Kidney (tissue), 14 donors: ENCODE data around the gene RIC8B. TPM values are rescaled to one million over a fixed set of nuclear protein-coding genes. Genes with fewer than 3 reads are reported as not detected.

ENCODE experiments used
- DNase-seq, 5 donors: peaks; one replicate each; pipeline ENCODE4 v3.0.0-alpha.2; 2013 to 2020
- FAIRE-seq: peaks from 2 replicates; lab custom pipeline; 2012; peaks lifted over from hg19 to GRCh38; lab: Jason Lieb, UNC
- H3K27ac ChIP-seq, 2 donors: one replicate each; pipeline ENCODE4 v1.7.0; 2013; ENCODE audit warnings: low read depth in 2 of 2, low read length in 2 of 2, inconsistent platforms in 1 of 2
- H3K27me3 ChIP-seq: one replicate; pipeline ENCODE4 v1.7.1; 2013; ENCODE audit warnings: low read length, inconsistent platforms; ENCODE audit not compliant: control insufficient read depth, insufficient read depth
- H3K36me3 ChIP-seq, 3 donors: one replicate each; pipeline versions ENCODE4 v1.7.0 to v1.7.1; 2013; ENCODE audit warnings: low read length in 3 of 3, control low read depth in 1 of 3, inconsistent platforms in 1 of 3; ENCODE audit not compliant: insufficient read depth in 3 of 3, control insufficient read depth in 2 of 3
- H3K4me1 ChIP-seq, 3 donors: one replicate each; pipeline versions ENCODE4 v1.7.0 to v1.7.1; 2013; ENCODE audit warnings: low read length in 3 of 3, inconsistent platforms in 1 of 3, low read depth in 1 of 3; ENCODE audit not compliant: control insufficient read depth in 2 of 3, insufficient read depth in 2 of 3
- H3K4me3 ChIP-seq, 3 donors: one replicate each; pipeline versions ENCODE4 v1.7.0 to v1.8.1; 2013; ENCODE audit warnings: low read length in 3 of 3, control low read depth in 1 of 3, inconsistent platforms in 1 of 3
- H3K9ac ChIP-seq, 3 donors: one replicate each; pipeline versions ENCODE4 v1.7.0 to v1.7.1; 2013; ENCODE audit warnings: low read length in 3 of 3, control low read depth in 1 of 3, inconsistent platforms in 1 of 3
- H3K9me3 ChIP-seq, 3 donors: one replicate each; pipeline versions ENCODE4 v1.7.0 to v1.7.1; 2013; ENCODE audit warnings: low read length in 3 of 3, control low read depth in 1 of 3, inconsistent platforms in 1 of 3; ENCODE audit not compliant: control insufficient read depth in 2 of 3, insufficient read depth in 1 of 3
- CTCF ChIP-seq: IDR thresholded peaks from 3 replicates; pipeline ENCODE4 v1.5.1; 2012; ENCODE audit warnings: mild to moderate bottlenecking, moderate library complexity, borderline replicate concordance; ENCODE audit not compliant: insufficient read depth; ENCODE audit errors: extremely low read depth
- intact Hi-C: fragments of 100-400 bp; cut with DNase I; formaldehyde crosslinking; loops from one replicate; pipeline ENCODE4 v1.11.1; 2022
- polyA plus RNA-seq: library from polyadenylated mRNA; stranded (reverse); fragments of 350-450 nt; fragmentation: Illumina TruSeq; extraction: RNeasy Lipid Tissue Mini Kit (QIAGEN cat#74804); gene quantifications from one replicate; pipeline ENCODE4 v1.2.3, GENCODE V29; 2014; ENCODE audit warnings: low read depth, low replicate concordance; ENCODE audit not compliant: insufficient read depth
- total RNA-seq: library from RNA; stranded (reverse); fragmentation: NEBNext Ultra II Directional; extraction: Animal tissue kit (Norgen Biotek cat#: 25700); gene quantifications from one replicate; pipeline ENCODE4 v1.2.1, GENCODE V29; 2021
- donor health status: control.
- donor health status: control.
- donor health status: control.
- donor health status: control.
- donor health status: control.
- donor health status: DM: yes; HTN: yes; CAD: no.
- donor health status: Normal renal cell carcinoma (clear cell type).

The RIC8B gene
- total and polyA plus RNA-seq, 2 donors from 2014 or later: 7.7 to 18.0 TPM

- H3K9ac ChIP-seq: peak overlapping the region in 1 of 3 donors; percentile 7
- H3K27ac ChIP-seq: no peak overlapping the region
Observed at GRCh38 chr12:106764220-106764619, 10.3 kb upstream of the RIC8B start.

GRCh38 chr12:106764738-106765137 lies 9.7 kb upstream of the RIC8B start:
- H3K27me3 ChIP-seq: no peaks in the 10 kb centered on the region
- no peaks in the 10 kb centered on the region for H3K9me3 ChIP-seq
- no peak overlapping the region for H3K4me3 ChIP-seq
- intact Hi-C loops: no loop called here
- peak overlapping the region in 1 of 3 donors; percentile 7 for H3K9ac ChIP-seq
- no peak for FAIRE-seq
- H3K4me1 ChIP-seq: peaks cover 3 to 36% (median 25%) of the 10 kb centered on the region in 3 donors
- H3K27ac ChIP-seq: no peak overlapping the region
- TF ChIP-seq CTCF: peak; percentile 29
- DNase-seq: no peak
- no peaks in the 10 kb centered on the region for H3K36me3 ChIP-seq

More at GRCh38 chr12:106764220-106764619, 10.3 kb upstream of the RIC8B start:
- H3K9me3 ChIP-seq: no peaks in the 10 kb centered on the region
- intact Hi-C loops: no loop called here
- peaks cover 3 to 37% (median 25%) of the 10 kb centered on the region in 3 donors for H3K4me1 ChIP-seq
- TF ChIP-seq CTCF: no peak
- DNase-seq (no peak), FAIRE-seq (no peak)
- no peaks in the 10 kb centered on the region for H3K27me3 ChIP-seq
- no peaks in the 10 kb centered on the region for H3K36me3 ChIP-seq
- H3K4me3 ChIP-seq: no peak overlapping the region

GRCh38 chr12:106766393-106766826 lies 8.1 kb upstream of the RIC8B start:
- Histone ChIP-seq H3K36me3 (no peaks in the 10 kb centered on the region), H3K27me3 (no peaks in the 10 kb centered on the region), H3K4me1 (peaks cover 3 to 36% (median 21%) of the 10 kb centered on the region in 3 donors), H3K27ac (peak overlapping the region; percentile 5 to 25), H3K9me3 (no peaks in the 10 kb centered on the region), H3K9ac (peak overlapping the region in 1 of 3 donors; percentile 2), H3K4me3 (no peak overlapping the region)
- TF ChIP-seq CTCF: no peak
- FAIRE-seq (no peak), DNase-seq (peak; percentile 59 to 89 (median 75))
- intact Hi-C loops: no loop called here

- DNase-seq: no peak
- H3K27me3 ChIP-seq: no peaks in the 10 kb centered on the region
- no peak for TF ChIP-seq CTCF
- FAIRE-seq: no peak
- H3K4me3 ChIP-seq: peak overlapping the region in 1 of 3 donors; percentile 9
- peaks cover 3 to 36% (median 21%) of the 10 kb centered on the region in 3 donors for H3K4me1 ChIP-seq
- H3K9ac ChIP-seq: peak overlapping the region in 1 of 3 donors; percentile 2
- H3K9me3 ChIP-seq: no peaks in the 10 kb centered on the region
- intact Hi-C loops: no loop called here
- H3K27ac ChIP-seq: peak overlapping the region; percentile 5 to 75
- H3K36me3 ChIP-seq: no peaks in the 10 kb centered on the region
Observed at GRCh38 chr12:106767206-106767605, 7.3 kb upstream of the RIC8B start.
